HCT116 (cell line): Measurements from ENCODE around the gene SPRR4. TPM values are rescaled to one million over a fixed set of nuclear protein-coding genes. Genes with fewer than 3 reads are reported as not detected.

Experiments used
- ATAC-seq: fragments of 200-7000 bp; cut with Tn5 transposase; 2 replicates; pipeline ENCODE4 v1.9.1; 2020; ENCODE audit warnings: mild to moderate bottlenecking, moderate library complexity
- BruUV-seq: library from RNA; stranded (reverse); fragments of 400-500 nt; replicated peaks from 2 replicates; lab custom pipeline; 2021; lab: Mats Ljungman, UMichigan
- CTCF ChIA-PET: fragments of 300-600 bp; sonication (Branson Sonifier 250); formaldehyde crosslinking; loops from one replicate; lab custom pipeline; 2021; ENCODE audit warnings: antibody characterized with exemption; lab: Charles Lee
- POLR2A ChIA-PET: fragments of 300-600, 350-600 bp; sonication (Branson Sonifier 250); formaldehyde crosslinking; loops from one replicate; lab custom pipeline; 2021; ENCODE audit warnings: antibody characterized with exemption; lab: Charles Lee
- RAD21 ChIA-PET, 2 experiments: fragments of 300-600 bp; sonication (Branson Sonifier 250); formaldehyde crosslinking; loops; one replicate each; lab custom pipeline; 2023; ENCODE audit warnings: low total read pairs in 2 of 2; ENCODE audit not compliant: uncharacterized antibody in 2 of 2, unreplicated experiment in 2 of 2, low non-redundant PET in 1 of 2; lab: Charles Lee
- DNase-seq: peaks from one replicate; pipeline ENCODE4 v3.0.0-alpha.2; 2010; ENCODE audit warnings: low read depth, low spot score
- H2AFZ ChIP-seq: fragments of 200-600 bp; shearing (Covaris generic), sonication (generic); 2 replicates; pipeline ENCODE4 v1.6.1; 2017; ENCODE audit warnings: low read depth, mixed run types, mixed read lengths, antibody characterized with exemption, low read length; ENCODE audit not compliant: poor library complexity, severe bottlenecking
- H3K27ac ChIP-seq: 2 replicates; pipeline ENCODE4 v1.5.1; 2012; ENCODE audit warnings: low read depth, low read length
- H3K27me3 ChIP-seq: fragments of 200-600 bp; sonication (generic); 2 replicates; pipeline ENCODE4 v1.6.1; 2016; ENCODE audit warnings: mixed run types, low read length, mixed read lengths; ENCODE audit not compliant: insufficient read depth
- H3K36me3 ChIP-seq, 2 experiments: fragments of 200-500 bp in 1 of 2; fragments of 200-600 bp in 1 of 2; sonication (Bioruptor generic) in 1 of 2; sonication (generic) in 1 of 2; 2 replicates each; pipeline versions ENCODE4 v1.5.1 to v1.6.1; 2014 to 2016; ENCODE audit warnings: low read length in 2 of 2, inconsistent platforms in 1 of 2, mixed read lengths in 1 of 2, mixed run types in 1 of 2; ENCODE audit not compliant: insufficient read depth in 2 of 2, control insufficient read depth in 1 of 2
- H3K4me1 ChIP-seq, 2 experiments: fragments of 200-600 bp in 1 of 2; sonication (generic) in 1 of 2; 2 replicates each; pipeline versions ENCODE4 v1.5.1 to v1.6.1; 2012 to 2017; ENCODE audit warnings: low read length in 2 of 2, inconsistent platforms in 1 of 2, mild to moderate bottlenecking in 1 of 2, mixed read lengths in 1 of 2, mixed run types in 1 of 2, moderate library complexity in 1 of 2; ENCODE audit not compliant: insufficient read depth in 2 of 2, control insufficient read depth in 1 of 2
- H3K4me2 ChIP-seq: fragments of 200-600 bp; sonication (generic); 2 replicates; pipeline ENCODE4 v1.6.1; 2017; ENCODE audit warnings: mixed run types, low read length, mixed read lengths
- H3K4me3 ChIP-seq, 2 experiments: fragments of 200-600 bp in 1 of 2; sonication (generic) in 1 of 2; replicated peaks in 1 of 2; 2 replicates each; pipeline ENCODE4 v1.5.1; 2011 to 2016; ENCODE audit warnings: low read length in 2 of 2, control low read depth in 1 of 2, low read depth in 1 of 2, mild to moderate bottlenecking in 1 of 2, mixed read lengths in 1 of 2, mixed run types in 1 of 2
- H3K79me2 ChIP-seq: fragments of 200-600 bp; sonication (generic); 2 replicates; pipeline ENCODE4 v1.6.1; 2017; ENCODE audit warnings: mild to moderate bottlenecking, mixed run types, low read length, moderate library complexity, mixed read lengths; ENCODE audit not compliant: insufficient read depth
- H3K9ac ChIP-seq: fragments of 200-600 bp; sonication (generic); 2 replicates; pipeline ENCODE4 v1.6.1; 2016; ENCODE audit warnings: low read length, mixed read lengths
- H3K9me2 ChIP-seq: fragments of 200-600 bp; sonication (generic), shearing (Covaris generic); 2 replicates; pipeline ENCODE4 v1.6.1; 2017; ENCODE audit warnings: mixed run types, mild to moderate bottlenecking, moderate library complexity; ENCODE audit not compliant: insufficient read depth
- H3K9me3 ChIP-seq, 2 experiments: fragments of 200-500 bp in 1 of 2; fragments of 200-600 bp in 1 of 2; sonication (Bioruptor generic) in 1 of 2; sonication (generic) in 1 of 2; 2 replicates each; pipeline ENCODE4 v1.6.1; 2014 to 2017; ENCODE audit warnings: low read length in 2 of 2, mixed read lengths in 2 of 2, inconsistent platforms in 1 of 2, low read depth in 1 of 2, mild to moderate bottlenecking in 1 of 2, mixed run types in 1 of 2, moderate library complexity in 1 of 2; ENCODE audit not compliant: control insufficient read depth in 1 of 2, insufficient read depth in 1 of 2
- H4K20me1 ChIP-seq: fragments of 200-600 bp; sonication (generic), shearing (Covaris generic); 2 replicates; pipeline ENCODE4 v1.6.1; 2017; ENCODE audit warnings: mixed run types, mild to moderate bottlenecking, moderate library complexity; ENCODE audit not compliant: insufficient read depth
- ELF1 ChIP-seq: IDR thresholded peaks from 2 replicates; pipeline ENCODE4 v1.6.1; 2012; ENCODE audit warnings: low read depth, borderline replicate concordance
- EZH2 ChIP-seq: fragments of 200-600 bp; sonication (generic); IDR thresholded peaks from 2 replicates; pipeline ENCODE4 v1.6.1; 2017; ENCODE audit warnings: antibody characterized with exemption, mixed run types
- FOSL1 ChIP-seq: IDR thresholded peaks from 2 replicates; pipeline ENCODE4 v1.6.1; 2012; ENCODE audit warnings: low read depth
- POLR2AphosphoS5 ChIP-seq: IDR thresholded peaks from 2 replicates; pipeline ENCODE4 v1.6.1; 2011; ENCODE audit warnings: mild to moderate bottlenecking, low read depth, low read length, moderate library complexity
- intact Hi-C: fragments of 100-400 bp; cut with micrococcal nuclease; formaldehyde crosslinking; loops from 2 replicates; pipeline ENCODE4 v1.10.0; 2022
- total RNA-seq: library from RNA; stranded (reverse); gene quantifications from one replicate; pipeline ENCODE4 v1.2.1, GENCODE V29; 2021; ENCODE audit not compliant: unreplicated experiment
- TF ChIP-seq, protein P1 (sequence below): IDR thresholded peaks from 2 replicates; pipeline ENCODE4 v1.6.1; 2011; ENCODE audit warnings: mild to moderate bottlenecking, low read length, moderate library complexity; ENCODE audit not compliant: insufficient replicate concordance; ENCODE audit errors: extremely low read depth
- TF ChIP-seq, protein P2 (sequence below), 3 experiments: fragments of 200-600 bp in 1 of 3; sonication (generic) in 1 of 3; IDR thresholded peaks in 2 of 3; conservative IDR thresholded peaks in 1 of 3; 2 replicates each; pipeline ENCODE4 v1.5.1; 2012 to 2017; ENCODE audit warnings: low read depth in 2 of 3, low read length in 2 of 3, antibody characterized with exemption in 1 of 3, borderline replicate concordance in 1 of 3, control low read depth in 1 of 3, mild to moderate bottlenecking in 1 of 3, mixed read lengths in 1 of 3, mixed run types in 1 of 3, moderate library complexity in 1 of 3; ENCODE audit not compliant: insufficient read depth in 1 of 3

Gene SPRR4
- total RNA-seq, 1 experiment from 2014 or later: not detected

DNA sequence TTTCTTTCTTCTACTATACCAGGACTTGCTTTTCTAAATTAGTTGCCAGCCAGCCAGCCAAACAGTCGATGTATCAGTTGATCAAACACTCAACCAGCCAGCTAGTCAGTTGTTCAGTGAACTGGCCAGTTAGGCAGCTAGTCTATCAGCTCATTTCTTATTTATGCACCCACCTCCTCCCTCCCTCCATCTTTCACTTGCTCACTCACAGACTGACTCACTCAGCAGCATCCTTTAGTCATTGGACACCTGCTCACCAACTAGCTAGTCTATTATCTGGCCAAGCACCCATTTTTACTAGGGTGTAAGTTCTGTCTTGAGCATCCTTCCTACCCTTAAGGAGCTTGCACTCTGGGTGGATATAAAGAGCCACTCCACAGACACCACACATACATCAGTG, 5.9 kb upstream of the SPRR4 start:
- Histone ChIP-seq H3K9ac (no peak overlapping the region), H2AFZ (no peak overlapping the region), H3K9me2 (no peaks in the 10 kb centered on the region), H3K36me3 (no peaks in the 10 kb centered on the region), H3K27ac (no peak overlapping the region), H3K79me2 (no peaks in the 10 kb centered on the region), H3K27me3 (peaks cover 18% of the 10 kb centered on the region), H3K4me1 (no peaks in the 10 kb centered on the region), H3K4me3 (no peak overlapping the region), H3K9me3 (no peaks in the 10 kb centered on the region), H3K4me2 (no peak overlapping the region), H4K20me1 (no peaks in the 10 kb centered on the region; the same call in 1 of the 2 replicates)
- DNase-seq: no peak
- ChIA-PET RAD21 (no interaction called here), POLR2A (no interaction called here), CTCF (no interaction called here)
- intact Hi-C loops: no loop called here
- TF ChIP-seq EZH2: no peak
- no peak for TF ChIP-seq ELF1
- no peak for TF ChIP-seq FOSL1
- TF ChIP-seq, protein P1, sequence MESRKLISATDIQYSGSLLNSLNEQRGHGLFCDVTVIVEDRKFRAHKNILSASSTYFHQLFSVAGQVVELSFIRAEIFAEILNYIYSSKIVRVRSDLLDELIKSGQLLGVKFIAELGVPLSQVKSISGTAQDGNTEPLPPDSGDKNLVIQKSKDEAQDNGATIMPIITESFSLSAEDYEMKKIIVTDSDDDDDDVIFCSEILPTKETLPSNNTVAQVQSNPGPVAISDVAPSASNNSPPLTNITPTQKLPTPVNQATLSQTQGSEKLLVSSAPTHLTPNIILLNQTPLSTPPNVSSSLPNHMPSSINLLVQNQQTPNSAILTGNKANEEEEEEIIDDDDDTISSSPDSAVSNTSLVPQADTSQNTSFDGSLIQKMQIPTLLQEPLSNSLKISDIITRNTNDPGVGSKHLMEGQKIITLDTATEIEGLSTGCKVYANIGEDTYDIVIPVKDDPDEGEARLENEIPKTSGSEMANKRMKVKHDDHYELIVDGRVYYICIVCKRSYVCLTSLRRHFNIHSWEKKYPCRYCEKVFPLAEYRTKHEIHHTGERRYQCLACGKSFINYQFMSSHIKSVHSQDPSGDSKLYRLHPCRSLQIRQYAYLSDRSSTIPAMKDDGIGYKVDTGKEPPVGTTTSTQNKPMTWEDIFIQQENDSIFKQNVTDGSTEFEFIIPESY: no peak
- TF ChIP-seq POLR2AphosphoS5: no peak
- TF ChIP-seq, protein P2, sequence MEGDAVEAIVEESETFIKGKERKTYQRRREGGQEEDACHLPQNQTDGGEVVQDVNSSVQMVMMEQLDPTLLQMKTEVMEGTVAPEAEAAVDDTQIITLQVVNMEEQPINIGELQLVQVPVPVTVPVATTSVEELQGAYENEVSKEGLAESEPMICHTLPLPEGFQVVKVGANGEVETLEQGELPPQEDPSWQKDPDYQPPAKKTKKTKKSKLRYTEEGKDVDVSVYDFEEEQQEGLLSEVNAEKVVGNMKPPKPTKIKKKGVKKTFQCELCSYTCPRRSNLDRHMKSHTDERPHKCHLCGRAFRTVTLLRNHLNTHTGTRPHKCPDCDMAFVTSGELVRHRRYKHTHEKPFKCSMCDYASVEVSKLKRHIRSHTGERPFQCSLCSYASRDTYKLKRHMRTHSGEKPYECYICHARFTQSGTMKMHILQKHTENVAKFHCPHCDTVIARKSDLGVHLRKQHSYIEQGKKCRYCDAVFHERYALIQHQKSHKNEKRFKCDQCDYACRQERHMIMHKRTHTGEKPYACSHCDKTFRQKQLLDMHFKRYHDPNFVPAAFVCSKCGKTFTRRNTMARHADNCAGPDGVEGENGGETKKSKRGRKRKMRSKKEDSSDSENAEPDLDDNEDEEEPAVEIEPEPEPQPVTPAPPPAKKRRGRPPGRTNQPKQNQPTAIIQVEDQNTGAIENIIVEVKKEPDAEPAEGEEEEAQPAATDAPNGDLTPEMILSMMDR (IDR thresholded peaks at IDR 0.05 in 2 of 3, conservative IDR thresholded peaks at IDR 0.05 in 1 of 3; ENCODE audit: borderline replicate concordance in 1 of 3, insufficient read depth in 1 of 3, low read depth in 2 of 3, low read length in 2 of 3): no peak
- no peak for ATAC-seq
- BruUV-seq: no TSS peak
